ENCODE data around the gene ACVR2B. TPM values are rescaled to one million over a fixed set of nuclear protein-coding genes. Genes with fewer than 3 reads are reported as not detected.

The ACVR2B gene
- total RNA-seq, 1 experiment from 2014 or later, result 18.3 TPM

- Histone ChIP-seq H3K9ac (ENCODE audit: low read length) (no peak overlapping the region), H3K27ac (ENCODE audit: low read depth, low read length) (no peak overlapping the region), H3K9me2 (ENCODE audit: insufficient read depth) (no peaks in the 10 kb centered on the region), H3K36me3 (ENCODE audit: control insufficient read depth in 1 of 2, insufficient read depth in 2 of 2, low read length in 2 of 2) (peaks cover 15 to 17% of the 10 kb centered on the region in 2 experiments; a peak in 3 of 4 replicates), H3K4me2 (ENCODE audit: low read length) (no peak overlapping the region), H3K4me1 (ENCODE audit: control insufficient read depth in 1 of 2, insufficient read depth in 2 of 2, low read length in 2 of 2) (peaks cover 2 to 7% of the 10 kb centered on the region in 2 experiments; a peak in 2 of 4 replicates), H4K20me1 (ENCODE audit: insufficient read depth) (no peaks in the 10 kb centered on the region), H3K4me3 (replicated peaks in 1 of 2; ENCODE audit: low read depth in 1 of 2, low read length in 2 of 2) (no peak overlapping the region), H3K27me3 (ENCODE audit: insufficient read depth, low read length) (no peaks in the 10 kb centered on the region), H3K79me2 (ENCODE audit: insufficient read depth, low read length) (peaks cover 19% of the 10 kb centered on the region; the same call in 1 of the 2 replicates), H2AFZ (ENCODE audit: low read depth, low read length, poor library complexity, severe bottlenecking) (no peak overlapping the region), H3K9me3 (ENCODE audit: control insufficient read depth in 1 of 2, insufficient read depth in 1 of 2, low read depth in 1 of 2, low read length in 2 of 2) (no peaks in the 10 kb centered on the region)
- BruUV-seq (replicated peaks), result no TSS peak
- intact Hi-C loops (cut with micrococcal nuclease), result no loop called here
- TF ChIP-seq ZBTB33 (IDR thresholded peaks at IDR 0.05; ENCODE audit: extremely low read depth, insufficient replicate concordance, low read length), result no peak
- no peak for TF ChIP-seq EZH2 (IDR thresholded peaks at IDR 0.05)
- TF ChIP-seq ELF1 (IDR thresholded peaks at IDR 0.05; ENCODE audit: borderline replicate concordance, low read depth), result no peak
- CTCF ChIA-PET, result no interaction called here
- POLR2A ChIA-PET, result no interaction called here
- RAD21 ChIA-PET (ENCODE audit: low non-redundant PET in 1 of 2, low total read pairs in 2 of 2, uncharacterized antibody in 2 of 2, unreplicated experiment in 2 of 2), result no interaction called here
- DNase-seq (ENCODE audit: low read depth, low spot score), result no peak
- ATAC-seq, result no peak
Observed at GRCh38 chr3:38477057-38477820, 23.5 kb downstream of the ACVR2B start.

- intact Hi-C loops (cut with micrococcal nuclease), result no loop called here
- no peak overlapping the region for H2AFZ ChIP-seq (ENCODE audit: low read depth, low read length, poor library complexity, severe bottlenecking)
- H3K27ac ChIP-seq (ENCODE audit: low read depth, low read length), result no peak overlapping the region
- ChIA-PET CTCF (no interaction called here), RAD21 (ENCODE audit: low non-redundant PET in 1 of 2, low total read pairs in 2 of 2, uncharacterized antibody in 2 of 2, unreplicated experiment in 2 of 2) (interaction anchor here in 1 of 2 experiments (1.2 kb wide), 1 partner anchor 131 kb away, joined by 3 read pairs; the partner anchor contains the start of gene XYLB), POLR2A (no interaction called here)
- H3K79me2 ChIP-seq (ENCODE audit: insufficient read depth, low read length), result peaks cover 19% of the 10 kb centered on the region; the same call in 1 of the 2 replicates
- H3K4me1 ChIP-seq (ENCODE audit: control insufficient read depth in 1 of 2, insufficient read depth in 2 of 2, low read length in 2 of 2), result peaks cover 0 to 5% of the 10 kb centered on the region in 2 experiments; a peak in 2 of 4 replicates
- no peaks in the 10 kb centered on the region for H3K9me2 ChIP-seq (ENCODE audit: insufficient read depth)
- no peak for ATAC-seq
- peaks cover 15 to 23% of the 10 kb centered on the region in 2 experiments; a peak in 3 of 4 replicates for H3K36me3 ChIP-seq (ENCODE audit: control insufficient read depth in 1 of 2, insufficient read depth in 2 of 2, low read length in 2 of 2)
- no peak for DNase-seq (ENCODE audit: low read depth, low spot score)
- no peaks in the 10 kb centered on the region for H4K20me1 ChIP-seq (ENCODE audit: insufficient read depth)
- H3K27me3 ChIP-seq (ENCODE audit: insufficient read depth, low read length), result no peaks in the 10 kb centered on the region
- no peak overlapping the region for H3K9ac ChIP-seq (ENCODE audit: low read length)
- H3K4me3 ChIP-seq (replicated peaks in 1 of 2; ENCODE audit: low read depth in 1 of 2, low read length in 2 of 2), result no peak overlapping the region
- H3K9me3 ChIP-seq (ENCODE audit: control insufficient read depth in 1 of 2, insufficient read depth in 1 of 2, low read depth in 1 of 2, low read length in 2 of 2), result no peaks in the 10 kb centered on the region
- no TSS peak for BruUV-seq (replicated peaks)
- no peak overlapping the region for H3K4me2 ChIP-seq (ENCODE audit: low read length)
- TF ChIP-seq ZBTB33 (IDR thresholded peaks at IDR 0.05; ENCODE audit: extremely low read depth, insufficient replicate concordance, low read length) (no peak), EGR1 (IDR thresholded peaks at IDR 0.05; ENCODE audit: low read depth) (no peak), ELF1 (IDR thresholded peaks at IDR 0.05; ENCODE audit: borderline replicate concordance, low read depth) (no peak), POLR2A (IDR thresholded peaks at IDR 0.05; ENCODE audit: borderline replicate concordance, extremely low read depth, insufficient read depth, insufficient read length) (no peak), ZNF274 (IDR thresholded peaks at IDR 0.05; ENCODE audit: low read depth, low read length) (no peak), CEBPB (IDR thresholded peaks at IDR 0.05; ENCODE audit: low read depth) (no peak), JUND (IDR thresholded peaks at IDR 0.05) (no peak), ATF3 (IDR thresholded peaks at IDR 0.05) (no peak)
Observed at GRCh38 chr3:38477839-38478450, 24.3 kb downstream of the ACVR2B start.
